EH (cell line): ENCODE results near the gene DCP1A.
A peak's percentile ranks its signal among the peaks of the same experiment; 100 is the strongest.
"Not testable (repeated sequence)": the region's sequence is repeated elsewhere in the genome, so short reads cannot be mapped to it uniquely, and the experiment has no call there.

Source experiments
- DNase-seq: peaks from one replicate; pipeline ENCODE4 v3.0.0-alpha.2; 2015; ENCODE audit warnings: low read depth

The DCP1A gene

DNA sequence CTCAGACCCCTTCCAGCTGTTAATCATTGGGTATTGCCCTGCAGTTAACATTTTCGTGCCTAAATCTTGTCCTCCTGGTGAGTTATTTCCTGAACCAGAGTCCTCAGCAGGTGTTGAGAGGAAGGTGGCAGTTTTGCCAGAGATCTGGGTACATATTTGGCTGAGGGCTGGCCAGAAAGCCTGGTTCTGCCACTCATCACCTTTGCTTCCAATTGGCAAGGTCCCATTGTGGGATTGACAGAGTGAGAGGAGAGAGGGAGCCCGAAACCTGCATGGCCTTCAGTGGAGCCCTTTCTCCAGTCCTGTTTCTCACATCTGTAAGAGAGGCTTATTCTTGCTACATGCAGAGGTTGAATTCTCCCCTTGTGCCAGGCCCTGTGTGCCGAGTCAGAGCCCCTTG, 82.6 kb downstream of the DCP1A start:
- DNase-seq, result no peak

DNA sequence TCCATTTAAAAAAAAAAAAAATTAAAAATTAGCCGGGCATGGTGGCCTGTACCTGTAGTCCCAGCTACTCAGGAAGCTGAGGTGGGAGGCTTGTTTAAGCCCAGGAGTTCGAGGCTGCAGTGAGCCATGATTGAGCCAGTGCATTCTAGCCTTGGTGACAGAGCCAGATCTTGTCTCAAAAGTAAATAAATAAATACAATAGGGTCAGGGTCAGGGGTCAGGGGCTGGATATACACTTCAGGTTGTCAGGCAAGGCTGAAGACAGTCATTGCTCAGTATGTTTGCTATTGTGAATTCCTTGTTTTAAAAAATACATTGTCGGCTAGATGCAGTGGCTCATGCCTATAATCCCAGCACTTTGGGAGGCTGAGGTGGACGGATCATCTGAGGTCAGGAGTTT, 83.4 kb downstream of the DCP1A start:
- no peak for DNase-seq

- peak; percentile 18 for DNase-seq
Measured at GRCh38 chr3:53261712-53262111, 85.6 kb downstream of the DCP1A start.

GRCh38 chr3:53260286-53260785, 87.0 kb downstream of the DCP1A start:
- no peak for DNase-seq

DNA sequence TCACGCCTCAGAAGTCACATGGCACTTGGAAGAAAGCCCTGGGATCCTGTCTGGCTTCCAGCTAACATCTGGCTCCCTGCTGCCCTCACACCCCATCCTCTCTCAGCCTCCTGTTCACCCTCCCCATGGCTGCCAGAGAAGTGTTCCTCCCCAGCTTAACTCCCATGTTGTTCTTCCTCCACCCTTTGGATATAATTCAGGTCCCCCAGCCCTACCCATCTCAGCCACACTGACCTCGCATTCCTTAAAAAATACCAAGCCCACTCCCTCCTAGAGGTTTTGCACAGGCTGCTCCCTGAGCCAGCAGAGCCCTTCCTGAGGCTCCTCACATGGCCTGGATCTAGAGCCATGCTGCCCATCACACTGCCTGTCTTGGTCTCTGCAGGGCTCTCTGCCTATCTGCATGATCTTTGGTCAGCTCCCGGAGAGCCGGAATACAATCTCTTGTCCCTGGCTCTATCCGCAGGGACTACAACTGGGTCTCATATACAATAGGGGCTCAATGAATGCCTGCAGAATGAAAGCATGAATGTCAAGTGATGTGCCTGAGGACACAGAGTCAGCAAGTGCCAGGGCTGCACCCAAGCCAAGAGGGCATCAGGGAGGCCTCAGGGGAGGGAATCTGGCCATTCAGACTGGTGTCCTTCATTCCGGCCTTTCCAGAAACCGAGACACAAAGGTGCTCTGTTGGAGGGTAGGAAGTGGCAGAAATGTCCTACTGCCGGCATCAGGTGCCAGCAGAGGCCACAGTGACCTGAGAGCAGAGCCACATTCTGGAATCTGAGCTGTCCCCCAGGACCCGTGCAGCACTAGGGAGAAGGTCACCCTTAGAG, 87.7 kb downstream of the DCP1A start:
- DNase-seq, result peak; percentile 30

- no peak for DNase-seq
Measured at GRCh38 chr3:53258600-53259426, 88.5 kb downstream of the DCP1A start.

DNA sequence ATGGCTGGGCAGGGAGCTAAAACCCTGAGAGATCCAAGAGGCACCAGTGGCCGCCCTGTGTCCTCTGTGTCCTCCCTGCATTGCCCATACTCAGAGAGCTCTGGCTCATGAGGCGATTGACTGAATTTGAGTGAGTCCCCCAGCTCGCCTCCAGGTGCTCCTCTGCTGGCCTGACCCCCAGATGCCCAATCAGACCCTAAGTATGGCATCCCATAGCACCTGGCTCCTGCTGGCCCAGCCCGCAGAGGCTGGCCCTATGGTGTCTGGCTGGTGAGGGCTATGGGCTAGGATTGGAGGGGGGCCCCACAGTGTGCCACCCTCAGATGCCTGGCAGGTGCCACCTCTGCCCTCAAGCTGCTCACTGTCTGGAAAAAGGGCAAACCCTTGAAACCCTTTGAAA, 89.9 kb downstream of the DCP1A start:
- no peak for DNase-seq

DNA sequence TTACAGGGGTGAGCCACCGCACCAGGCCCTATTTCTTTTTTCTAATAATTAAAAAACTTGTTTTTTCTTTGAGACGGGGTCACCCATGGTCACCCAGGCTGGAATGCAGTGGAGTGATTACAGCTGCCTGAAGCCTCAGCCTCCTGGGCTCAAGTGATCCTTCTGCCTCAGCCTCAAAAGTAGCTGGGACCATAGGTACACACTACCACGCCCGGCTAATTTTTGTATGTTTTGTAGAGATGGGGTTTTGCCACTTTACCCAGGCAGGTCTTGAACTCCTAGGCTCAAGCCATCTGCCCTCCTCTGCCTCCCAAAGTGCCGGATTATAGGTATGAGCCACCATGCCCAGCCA, 90.7 kb downstream of the DCP1A start:
- DNase-seq, result no peak

- peak; percentile 90 for DNase-seq
Measured at GRCh38 chr3:53255775-53256703, 91.3 kb downstream of the DCP1A start, which contains the start of gene TKT. TKT (minus strand) TSS chr3:53256022; CDS start chr3:53255942, 80 bp downstream.

- no peak for DNase-seq
Measured at GRCh38 chr3:53255423-53255774, 91.9 kb downstream of the DCP1A start.

DNA sequence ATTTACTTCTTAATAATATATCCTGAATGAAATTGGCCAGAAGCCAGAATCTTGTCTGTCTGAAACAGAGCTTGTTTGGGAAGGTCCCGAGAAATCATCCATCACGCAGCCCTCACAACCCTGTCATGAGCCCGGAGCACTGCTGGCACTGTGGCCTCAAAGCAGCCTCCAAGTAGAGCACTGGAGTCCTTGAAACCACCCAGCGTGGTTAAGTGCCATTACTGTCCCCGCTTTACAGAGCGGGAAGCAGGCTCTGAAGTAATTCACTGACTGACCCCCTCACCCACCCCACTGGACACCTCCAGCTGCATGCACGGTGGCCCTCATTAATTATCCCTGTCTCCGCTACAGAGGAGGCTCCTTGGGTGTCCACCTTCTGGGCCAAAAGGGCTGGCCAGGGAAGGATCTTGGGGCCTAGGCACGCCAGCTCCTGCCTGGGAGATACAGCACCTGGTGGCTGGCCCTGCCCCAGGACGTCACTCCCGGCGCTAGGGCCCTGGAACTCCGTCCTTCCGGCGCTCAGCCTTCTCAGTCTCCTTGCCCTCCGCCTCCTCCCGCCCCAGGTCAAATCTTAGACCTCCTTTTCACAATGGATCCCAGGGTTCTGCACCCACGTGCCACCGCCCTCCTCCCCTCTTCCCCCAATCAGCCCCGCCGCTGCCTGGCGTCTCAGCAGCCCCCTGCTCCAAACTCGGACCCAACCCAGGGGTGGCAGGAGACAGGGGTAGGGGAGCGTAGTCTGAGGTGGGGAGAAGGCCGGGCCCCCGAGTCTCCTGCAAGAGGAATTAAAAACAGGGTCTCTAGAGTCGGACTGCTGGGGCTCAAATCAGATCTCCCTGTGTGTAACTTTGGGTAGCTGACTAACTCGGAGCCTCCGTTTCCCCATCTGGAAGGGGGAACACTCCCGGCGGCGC, 92.6 kb downstream of the DCP1A start:
- DNase-seq, result peak; percentile 64

DNA sequence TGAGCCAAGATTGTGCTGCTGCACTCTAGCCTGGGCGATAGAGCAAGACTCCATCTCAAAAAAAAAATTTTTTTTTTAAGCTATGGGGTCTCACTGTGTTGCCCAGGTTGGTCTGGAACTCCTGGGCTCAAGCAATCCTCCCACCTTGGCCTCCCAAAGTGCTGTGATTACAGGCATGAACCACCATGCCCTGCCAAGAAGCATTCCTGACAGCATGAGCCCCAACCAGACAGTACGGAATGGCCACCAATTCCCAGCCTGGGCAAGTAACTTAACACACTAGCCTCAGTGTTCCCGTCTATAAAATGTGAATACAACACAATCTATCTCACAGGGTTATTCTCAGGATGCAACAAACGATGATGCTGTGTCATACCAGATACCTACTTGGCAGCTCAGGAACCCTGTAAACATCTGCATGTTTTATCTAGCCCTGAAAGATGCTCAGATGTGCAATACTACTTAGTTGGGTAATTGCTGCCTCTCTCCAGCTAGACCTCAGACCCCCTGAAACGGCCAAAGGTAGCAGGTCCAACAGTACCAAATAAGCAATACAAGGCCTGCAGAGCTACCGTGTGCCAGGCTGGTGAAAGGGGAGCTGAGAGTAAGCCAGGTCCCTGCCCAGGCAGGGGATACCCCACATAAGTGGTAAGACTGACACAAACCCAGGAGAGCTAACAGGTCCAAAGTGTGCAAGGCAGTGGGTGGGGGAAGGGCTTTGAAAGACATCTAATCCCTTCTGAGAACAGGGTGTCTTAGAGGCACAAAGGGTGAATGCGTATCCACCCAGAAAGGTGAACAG, 93.4 kb downstream of the DCP1A start:
- peak; percentile 38 for DNase-seq

DNA sequence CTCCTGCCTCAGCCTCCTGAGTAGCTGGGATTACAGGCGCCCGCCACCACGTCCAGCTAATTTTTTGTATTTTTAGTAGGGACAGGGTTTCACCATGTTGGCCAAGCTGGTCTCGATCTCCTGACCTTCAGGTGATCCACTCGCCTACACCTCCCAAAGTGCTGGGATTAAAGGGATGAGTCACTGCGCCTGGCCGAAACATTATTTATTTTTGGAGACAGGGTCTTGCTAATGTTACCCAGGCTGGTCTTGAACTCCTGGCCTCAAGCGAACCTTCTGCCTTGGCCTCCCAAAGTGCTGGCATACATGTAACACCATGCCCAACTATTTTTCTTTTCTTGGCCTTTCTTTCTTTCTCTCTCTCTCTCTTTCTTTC, 94.4 kb downstream of the DCP1A start:
- not testable (repeated sequence) for DNase-seq

GRCh38 chr3:53252096-53252946, 95.0 kb downstream of the DCP1A start:
- DNase-seq, result no peak

DNA sequence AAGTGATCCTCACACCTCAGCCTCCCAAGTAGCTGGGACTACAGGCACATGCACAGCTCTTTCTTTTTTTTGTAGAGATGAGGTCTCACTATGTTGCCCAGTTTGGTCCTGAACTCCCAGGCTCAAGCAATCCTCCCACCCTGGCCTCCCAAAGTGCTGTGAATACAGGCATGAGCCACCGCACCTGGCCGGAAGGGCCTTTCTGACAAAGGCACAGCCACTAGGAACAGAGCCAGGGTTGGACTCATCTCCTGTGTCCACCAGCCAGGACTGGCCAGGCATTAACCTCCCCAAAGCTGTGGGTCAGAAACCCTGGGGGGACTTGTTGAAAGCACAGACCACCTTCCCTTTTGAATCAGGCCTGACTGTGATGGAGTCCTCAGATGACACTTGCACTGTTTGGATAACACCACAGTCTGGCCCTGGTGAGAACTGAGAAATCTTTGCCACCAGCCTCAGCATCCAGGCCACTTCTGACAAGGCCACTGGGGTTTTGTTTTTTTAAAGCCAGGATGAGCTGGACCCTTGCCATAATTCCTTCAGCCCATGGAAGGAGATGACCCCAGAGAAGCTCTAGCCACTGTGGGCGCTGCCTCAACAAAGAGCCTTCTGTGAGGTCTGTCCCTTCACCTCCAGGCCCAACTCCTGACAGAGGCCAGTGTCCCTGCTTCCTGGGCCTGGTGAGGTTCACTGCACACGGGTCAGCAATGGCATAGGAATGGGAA, 96.3 kb downstream of the DCP1A start:
- DNase-seq, result no peak

- peak; percentile 23 for DNase-seq
Measured at GRCh38 chr3:53250453-53250852, 96.9 kb downstream of the DCP1A start.

DNA sequence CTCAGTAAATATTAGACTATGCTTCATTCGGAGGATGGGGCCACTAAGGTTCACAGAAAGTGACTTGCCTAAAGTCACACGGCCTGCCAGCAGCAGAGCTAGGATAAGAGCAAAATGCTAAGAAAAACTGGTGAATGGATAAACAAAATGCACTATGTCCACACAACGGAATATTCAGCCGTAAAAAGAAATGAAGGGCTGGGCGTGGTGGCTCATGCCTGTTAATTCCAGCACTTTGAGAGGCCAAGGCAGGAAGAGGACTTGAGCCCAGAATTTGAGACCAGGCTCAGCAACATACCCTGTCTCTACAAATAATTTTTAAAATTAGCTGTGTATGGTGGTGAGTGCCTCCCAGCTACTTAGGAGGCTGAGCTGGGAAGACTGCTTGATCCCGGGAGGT, 99.2 kb downstream of the DCP1A start:
- DNase-seq, result no peak

DNA sequence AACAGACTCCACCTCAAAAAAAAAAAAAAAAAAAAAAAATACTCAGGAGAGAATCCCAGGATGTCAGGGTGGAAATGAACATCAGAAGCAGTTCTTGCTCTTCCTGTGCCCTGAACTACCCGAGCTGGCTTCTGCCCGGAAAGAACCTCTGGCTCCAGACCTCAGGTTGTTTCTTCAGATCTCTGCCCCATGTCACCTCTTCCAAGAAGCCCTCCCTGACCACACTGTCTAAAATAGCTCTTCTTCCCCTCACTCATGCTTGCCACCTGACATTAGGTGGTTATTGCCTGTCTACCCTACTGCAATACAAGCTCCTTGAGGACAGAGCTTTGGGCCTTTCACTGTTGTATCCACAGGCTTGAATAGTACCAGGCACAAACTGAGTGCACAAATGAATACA, 99.7 kb downstream of the DCP1A start:
- no peak for DNase-seq

DNA sequence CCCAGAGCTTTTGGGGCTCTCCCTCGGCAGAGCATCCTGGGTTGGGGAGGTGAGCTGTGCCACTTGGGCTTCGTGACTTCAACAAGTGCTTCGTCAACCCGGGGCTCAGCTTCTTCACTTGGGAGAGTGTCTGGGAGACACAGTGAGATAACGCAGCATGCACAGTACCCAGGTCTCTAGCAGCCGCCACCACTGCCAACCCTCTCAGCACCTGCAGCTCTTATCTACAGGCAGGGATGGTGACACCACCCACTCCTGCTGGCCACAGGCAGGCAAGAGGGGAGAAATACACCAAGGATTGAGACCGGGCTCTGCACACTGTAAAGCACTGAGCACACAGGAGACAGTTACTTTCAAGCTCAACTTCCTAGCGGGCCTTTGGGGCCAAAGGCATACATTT, 103.1 kb downstream of the DCP1A start:
- no peak for DNase-seq
